ENCODE data around the gene SEMA6A. TPM values are rescaled to one million over a fixed set of nuclear protein-coding genes. Genes with fewer than 3 reads are reported as not detected.

Gene SEMA6A
- total and polyA plus RNA-seq, 2 of the 13 experiments (the other 11 are each of a cell fraction or from before 2014, with no cell fraction given) = 5.1 to 6.5 TPM

GRCh38 chr5:116554764-116555163, 19.9 kb downstream of the SEMA6A start (continued):
- TF ChIP-seq HNF4A (CRISPR knock-in tag; IDR thresholded peaks at IDR 0.05) (peak; percentile 70), MTA3 (CRISPR knock-in tag; IDR thresholded peaks at IDR 0.05) (no peak), PHB2 (IDR thresholded peaks at IDR 0.05; ENCODE audit: partially characterized antibody) (no peak), ZNF609 (CRISPR knock-in tag; IDR thresholded peaks at IDR 0.05; ENCODE audit: borderline replicate concordance) (peak; percentile 19; the same call in 1 of the 2 replicates), ZMYM4 (CRISPR knock-in tag; IDR thresholded peaks at IDR 0.05) (peak; percentile 33; the same call in 1 of the 2 replicates), FOXK1 (CRISPR knock-in tag; IDR thresholded peaks at IDR 0.05; ENCODE audit: borderline replicate concordance, low read depth) (0 out of 2 replicates have a peak, but pooled peaks have one; percentile 30), ETS1 (CRISPR knock-in tag; IDR thresholded peaks at IDR 0.05) (no peak), SMAD1 (CRISPR knock-in tag; IDR thresholded peaks at IDR 0.05; ENCODE audit: borderline replicate concordance, low read depth) (no peak), FOXA3 (CRISPR knock-in tag; IDR thresholded peaks at IDR 0.05) (peak; percentile 29; the same call in 1 of the 2 replicates), ZNF564 (CRISPR knock-in tag; IDR thresholded peaks at IDR 0.05) (no peak), SOX13 (IDR thresholded peaks at IDR 0.05) (no peak), SOX13 (CRISPR knock-in tag; conservative IDR thresholded peaks at IDR 0.05 in 1 of 2, IDR thresholded peaks at IDR 0.05 in 1 of 2) (peak in 1 of 2 experiments; percentile 55; a peak in 2 of 4 replicates), GATA4 (IDR thresholded peaks at IDR 0.05; ENCODE audit: borderline replicate concordance, low read depth) (no peak), ZGPAT (CRISPR knock-in tag; IDR thresholded peaks at IDR 0.05) (0 out of 2 replicates have a peak, but pooled peaks have one; percentile 18), TBX2 (CRISPR knock-in tag; IDR thresholded peaks at IDR 0.05; ENCODE audit: borderline replicate concordance) (peak; percentile 46; the same call in 1 of the 2 replicates), ZNF468 (CRISPR knock-in tag; IDR thresholded peaks at IDR 0.05) (no peak), FOXA1 (IDR thresholded peaks at IDR 0.05) (no peak), FOXA1 (CRISPR knock-in tag; IDR thresholded peaks at IDR 0.05) (peak; percentile 29; the same call in 1 of the 2 replicates), TFAP4 (IDR thresholded peaks at IDR 0.05; ENCODE audit: borderline replicate concordance, low read depth) (peak; percentile 84; the same call in 1 of the 2 replicates), SOX6 (IDR thresholded peaks at IDR 0.05) (no peak), SOX6 (CRISPR knock-in tag; IDR thresholded peaks at IDR 0.05) (peak; percentile 53), GATAD1 (CRISPR knock-in tag; IDR thresholded peaks at IDR 0.05) (no peak)

Data from HepG2 (cell line).